ENCODE results near the gene ADAMTS1.

DNA sequence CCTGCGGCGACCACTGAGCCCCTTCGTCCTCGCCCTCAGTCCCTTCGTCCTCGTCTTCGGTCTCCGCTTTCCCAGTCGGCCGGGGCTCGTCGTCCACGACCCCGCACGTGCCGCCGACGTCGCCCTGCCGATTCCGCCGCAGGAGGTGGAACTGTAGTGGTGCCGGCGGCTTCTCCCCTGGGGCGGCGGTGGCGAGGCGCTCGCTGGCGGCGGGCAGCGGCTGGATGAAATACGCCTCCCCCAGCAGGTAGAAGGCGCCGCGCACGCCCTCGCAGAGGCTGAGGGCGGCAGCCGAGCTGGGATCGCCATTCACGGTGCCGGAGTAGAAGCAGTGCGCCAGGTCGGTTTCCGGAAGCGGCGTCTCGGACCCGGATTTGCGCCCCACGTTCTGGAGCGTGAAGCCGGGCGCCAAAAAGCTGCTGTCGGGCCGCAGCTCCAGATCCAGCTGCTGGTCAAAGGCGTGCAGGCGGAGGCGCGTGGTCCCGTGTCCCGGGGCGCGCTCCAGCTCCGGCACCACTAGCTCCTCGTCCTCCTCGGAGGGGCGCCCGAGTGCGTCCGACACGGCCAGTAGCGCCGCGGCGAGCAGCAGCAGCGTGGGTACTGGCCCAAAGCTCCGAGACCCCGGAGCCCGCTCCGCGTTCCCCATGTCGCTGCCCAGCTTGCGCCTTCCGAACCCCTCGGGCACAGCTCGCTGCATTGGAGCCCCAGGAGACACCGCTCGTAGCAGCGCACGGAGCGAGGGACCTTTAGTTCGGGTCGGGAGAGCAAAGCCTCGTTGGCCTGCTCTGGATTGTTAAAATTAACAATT, 747 bp downstream of the ADAMTS1 start:
- TF ChIP-seq, protein P1, sequence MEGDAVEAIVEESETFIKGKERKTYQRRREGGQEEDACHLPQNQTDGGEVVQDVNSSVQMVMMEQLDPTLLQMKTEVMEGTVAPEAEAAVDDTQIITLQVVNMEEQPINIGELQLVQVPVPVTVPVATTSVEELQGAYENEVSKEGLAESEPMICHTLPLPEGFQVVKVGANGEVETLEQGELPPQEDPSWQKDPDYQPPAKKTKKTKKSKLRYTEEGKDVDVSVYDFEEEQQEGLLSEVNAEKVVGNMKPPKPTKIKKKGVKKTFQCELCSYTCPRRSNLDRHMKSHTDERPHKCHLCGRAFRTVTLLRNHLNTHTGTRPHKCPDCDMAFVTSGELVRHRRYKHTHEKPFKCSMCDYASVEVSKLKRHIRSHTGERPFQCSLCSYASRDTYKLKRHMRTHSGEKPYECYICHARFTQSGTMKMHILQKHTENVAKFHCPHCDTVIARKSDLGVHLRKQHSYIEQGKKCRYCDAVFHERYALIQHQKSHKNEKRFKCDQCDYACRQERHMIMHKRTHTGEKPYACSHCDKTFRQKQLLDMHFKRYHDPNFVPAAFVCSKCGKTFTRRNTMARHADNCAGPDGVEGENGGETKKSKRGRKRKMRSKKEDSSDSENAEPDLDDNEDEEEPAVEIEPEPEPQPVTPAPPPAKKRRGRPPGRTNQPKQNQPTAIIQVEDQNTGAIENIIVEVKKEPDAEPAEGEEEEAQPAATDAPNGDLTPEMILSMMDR (IDR thresholded peaks at IDR 0.05): no peak
- TF ChIP-seq EP300 (IDR thresholded peaks at IDR 0.05; ENCODE audit: low read depth): no peak
- no peak for TF ChIP-seq POLR2A (IDR thresholded peaks at IDR 0.05)
- TF ChIP-seq POLR2AphosphoS5 (IDR thresholded peaks at IDR 0.05): no peak
